CD4-positive, CD25-positive, alpha-beta regulatory T cell (primary cell): ENCODE data around the gene PEX13. TPM values are rescaled to one million over a fixed set of nuclear protein-coding genes. Genes with fewer than 3 reads are reported as not detected.
"Not testable (repeated sequence)": the region's sequence is repeated elsewhere in the genome, so short reads cannot be mapped to it uniquely, and the experiment has no call there.

ENCODE experiments used
- ATAC-seq, 2 donors: fragments of 150-1000 bp; cut with Tn5 transposase; one replicate each; pipeline ENCODE4 v1.10.0; 2021; ENCODE audit warnings: low read depth in 2 of 2, moderate number of reproducible peaks in 2 of 2, moderate library complexity in 1 of 2
- DNase-seq, 3 donors: peaks; one replicate each; pipeline versions ENCODE4 v3.0.0 to v3.0.0-alpha.2; 2012 to 2022; ENCODE audit warnings: mixed read lengths in 1 of 3
- H3K27ac ChIP-seq: one replicate; pipeline ENCODE4 v1.7.0; 2013; ENCODE audit warnings: mild to moderate bottlenecking, low read length; ENCODE audit not compliant: insufficient read depth, poor library complexity, severe bottlenecking
- H3K27me3 ChIP-seq: one replicate; pipeline ENCODE4 v1.7.0; 2013; ENCODE audit warnings: low read length; ENCODE audit not compliant: control insufficient read depth, insufficient read depth
- H3K36me3 ChIP-seq: one replicate; pipeline ENCODE4 v1.7.0; 2013; ENCODE audit warnings: mild to moderate bottlenecking, low read length, moderate library complexity; ENCODE audit not compliant: control insufficient read depth, insufficient read depth
- H3K4me1 ChIP-seq: 2 replicates; pipeline ENCODE4 v1.7.0; 2013; ENCODE audit warnings: mild to moderate bottlenecking, low read length; ENCODE audit not compliant: insufficient read depth, control insufficient read depth, poor library complexity, severe bottlenecking
- H3K4me3 ChIP-seq: one replicate; pipeline ENCODE4 v1.7.0; 2013; ENCODE audit warnings: low read depth, mild to moderate bottlenecking, low read length, moderate library complexity
- H3K9me3 ChIP-seq, 2 experiments: 1 replicate in 1 of 2; 2 replicates in 1 of 2; pipeline ENCODE4 v1.7.0; 2013; ENCODE audit warnings: low read length in 2 of 2, mild to moderate bottlenecking in 1 of 2, moderate library complexity in 1 of 2; ENCODE audit not compliant: control insufficient read depth in 2 of 2
- H3K27ac Mint-ChIP-seq, 3 donors: one replicate each; pipeline ENCODE4 v1.8.0; 2020 to 2022; ENCODE audit warnings: mild to moderate bottlenecking in 3 of 3, mixed read lengths in 3 of 3, moderate library complexity in 2 of 3
- H3K27me3 Mint-ChIP-seq: one replicate; pipeline ENCODE4 v1.8.0; 2022; ENCODE audit warnings: mild to moderate bottlenecking, mixed read lengths
- H3K36me3 Mint-ChIP-seq: one replicate; pipeline ENCODE4 v1.8.0; 2020; ENCODE audit warnings: mixed read lengths
- H3K4me1 Mint-ChIP-seq, 4 donors: one replicate each; pipeline ENCODE4 v1.8.0; 2020 to 2022; ENCODE audit warnings: mixed read lengths in 4 of 4, mild to moderate bottlenecking in 1 of 4
- H3K4me3 Mint-ChIP-seq, 4 donors: one replicate each; pipeline ENCODE4 v1.8.0; 2020 to 2022; ENCODE audit warnings: mild to moderate bottlenecking in 4 of 4, mixed read lengths in 4 of 4, moderate library complexity in 3 of 4
- H3K9me3 Mint-ChIP-seq, 7 donors: one replicate each; pipeline ENCODE4 v1.8.0; 2020 to 2022; ENCODE audit warnings: mixed read lengths in 7 of 7, mild to moderate bottlenecking in 3 of 7, moderate library complexity in 2 of 7
- polyA plus RNA-seq, 4 donors: library from polyadenylated mRNA; unstranded; fragments of 300-500 nt; fragmentation: Illumina TruSeq; gene quantifications; one replicate each; pipeline ENCODE4 v1.2.3, GENCODE V29; 2021
- total RNA-seq: library from RNA; stranded (reverse); gene quantifications from one replicate; pipeline ENCODE4 v1.2.3, GENCODE V29; 2022

PEX13 gene
- total and polyA plus RNA-seq, 5 donors from 2014 or later: 9.4 to 15.6 (median 13.1) TPM

- not testable (repeated sequence) for H3K27ac Mint-ChIP-seq, H3K9me3 ChIP-seq, ATAC-seq, H3K27me3 Mint-ChIP-seq, H3K4me3 Mint-ChIP-seq, H3K36me3 Mint-ChIP-seq, H3K36me3 ChIP-seq, DNase-seq, H3K4me3 ChIP-seq, H3K27me3 ChIP-seq, H3K4me1 ChIP-seq, H3K9me3 Mint-ChIP-seq, H3K27ac ChIP-seq
- H3K4me1 Mint-ChIP-seq: peaks cover 4 to 27% (median 8%) of the 10 kb centered on the region in 4 donors
Measured at GRCh38 chr2:61012303-61012702, 5.2 kb upstream of the PEX13 start.

- Histone ChIP-seq H3K9me3 (no peaks in the 10 kb centered on the region), H3K36me3 (peaks cover 3% of the 10 kb centered on the region), H3K4me1 (peaks cover 10% of the 10 kb centered on the region), H3K4me3 (no peak overlapping the region), H3K27me3 (no peaks in the 10 kb centered on the region), H3K27ac (no peak overlapping the region)
- peak overlapping the region in 1 of 4 donors; percentile 16 for H3K4me3 Mint-ChIP-seq
- H3K27me3 Mint-ChIP-seq: no peaks in the 10 kb centered on the region
- no peaks in the 10 kb centered on the region for H3K9me3 Mint-ChIP-seq
- H3K36me3 Mint-ChIP-seq: no peaks in the 10 kb centered on the region
- ATAC-seq (no peak), DNase-seq (no peak)
- no peak overlapping the region for H3K27ac Mint-ChIP-seq
- peaks cover 6 to 31% (median 10%) of the 10 kb centered on the region in 4 donors for H3K4me1 Mint-ChIP-seq
Measured at GRCh38 chr2:61013382-61013781, 4.1 kb upstream of the PEX13 start.

GRCh38 chr2:61014763-61015162 lies 2.8 kb upstream of the PEX13 start:
- H3K4me3 Mint-ChIP-seq: peak overlapping the region in 3 of 4 donors; percentile 29 to 95 (median 70)
- no peaks in the 10 kb centered on the region for H3K9me3 ChIP-seq
- peaks cover 12 to 45% (median 19%) of the 10 kb centered on the region in 4 donors for H3K4me1 Mint-ChIP-seq
- DNase-seq: no peak
- no peaks in the 10 kb centered on the region for H3K36me3 Mint-ChIP-seq
- H3K27me3 ChIP-seq: no peaks in the 10 kb centered on the region
- no peak overlapping the region for H3K4me3 ChIP-seq
- H3K27ac Mint-ChIP-seq: peak overlapping the region in 1 of 3 donors; percentile 60
- peaks cover 16% of the 10 kb centered on the region for H3K4me1 ChIP-seq
- H3K27me3 Mint-ChIP-seq: no peaks in the 10 kb centered on the region
- ATAC-seq: no peak
- no peak overlapping the region for H3K27ac ChIP-seq
- H3K36me3 ChIP-seq: peaks cover 3% of the 10 kb centered on the region
- no peaks in the 10 kb centered on the region for H3K9me3 Mint-ChIP-seq

DNA sequence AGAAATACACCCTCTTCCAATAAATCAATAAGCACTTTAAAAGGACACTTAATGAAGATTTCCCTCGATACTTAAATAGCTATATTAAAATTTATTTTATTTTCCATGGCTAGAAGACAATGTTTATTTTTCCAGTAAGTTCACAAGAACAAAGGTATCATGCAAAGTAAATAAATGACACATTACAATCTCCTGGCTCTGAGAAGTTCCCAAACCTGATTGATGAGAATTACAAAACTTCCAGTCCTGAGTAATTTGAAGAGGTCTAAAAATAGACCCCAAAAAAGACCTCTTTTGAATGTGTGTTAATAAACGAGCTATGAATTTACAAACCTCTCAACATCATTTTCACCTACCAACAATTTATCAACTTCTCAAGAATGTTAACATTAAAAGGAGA lies 1.5 kb upstream of the PEX13 start:
- no peaks in the 10 kb centered on the region for H3K27me3 ChIP-seq
- Mint-ChIP-seq H3K27me3 (no peaks in the 10 kb centered on the region), H3K36me3 (no peaks in the 10 kb centered on the region), H3K4me3 (peak overlapping the region; percentile 95 to 100 (median 98)), H3K27ac (peak overlapping the region in 2 of 3 donors; percentile 95 to 98), H3K4me1 (peaks cover 14 to 54% (median 20%) of the 10 kb centered on the region in 4 donors), H3K9me3 (peaks cover 0 to 1% (median 0%) of the 10 kb centered on the region in 7 donors)
- H3K36me3 ChIP-seq: no peaks in the 10 kb centered on the region
- no peak for ATAC-seq
- H3K9me3 ChIP-seq: no peaks in the 10 kb centered on the region
- H3K4me3 ChIP-seq: peak overlapping the region; percentile 99
- H3K4me1 ChIP-seq: peaks cover 19% of the 10 kb centered on the region
- peak overlapping the region; percentile 82 for H3K27ac ChIP-seq
- no peak for DNase-seq

DNA sequence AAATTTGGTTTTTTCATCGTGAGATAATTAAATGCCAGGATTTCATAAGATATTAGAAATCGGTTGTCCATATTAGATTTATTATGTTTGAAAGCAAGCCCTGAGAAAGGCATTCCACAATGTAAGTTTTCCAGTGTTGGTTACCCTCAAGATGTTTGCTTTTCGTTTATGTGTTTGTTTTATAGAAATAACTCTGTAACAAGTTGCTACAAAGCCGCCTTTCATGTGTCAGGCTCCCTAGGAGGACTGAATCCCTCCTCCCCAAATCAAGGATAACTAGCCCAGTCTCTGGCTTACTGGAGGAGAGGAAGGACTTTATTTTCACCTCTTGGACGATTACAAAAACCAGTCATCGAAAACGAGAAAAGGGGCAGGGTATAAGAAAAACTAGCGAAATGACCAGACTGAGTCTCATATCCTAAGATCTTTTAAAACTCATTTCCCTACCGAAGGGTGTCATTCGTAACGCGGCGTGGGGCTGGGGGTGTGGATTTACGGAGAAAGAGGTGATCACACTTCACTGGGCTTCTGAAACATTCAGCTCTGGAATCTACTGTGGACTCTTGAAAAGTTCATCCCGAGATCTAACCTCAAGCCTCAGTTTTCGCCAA lies 1.0 kb upstream of the PEX13 start:
- peak overlapping the region; percentile 99 for H3K4me3 ChIP-seq
- no peaks in the 10 kb centered on the region for H3K36me3 ChIP-seq
- Mint-ChIP-seq H3K36me3 (peaks cover 1% of the 10 kb centered on the region), H3K27ac (peak overlapping the region; percentile 95 to 99 (median 98)), H3K9me3 (peaks cover 0 to 2% (median 0%) of the 10 kb centered on the region in 7 donors), H3K27me3 (no peaks in the 10 kb centered on the region), H3K4me1 (peaks cover 15 to 59% (median 20%) of the 10 kb centered on the region in 4 donors), H3K4me3 (peak overlapping the region; percentile 95 to 100 (median 98))
- H3K27me3 ChIP-seq: no peaks in the 10 kb centered on the region
- DNase-seq (no peak), ATAC-seq (no peak)
- H3K4me1 ChIP-seq: peaks cover 19% of the 10 kb centered on the region
- H3K9me3 ChIP-seq: no peaks in the 10 kb centered on the region
- H3K27ac ChIP-seq: peak overlapping the region; percentile 82

DNA sequence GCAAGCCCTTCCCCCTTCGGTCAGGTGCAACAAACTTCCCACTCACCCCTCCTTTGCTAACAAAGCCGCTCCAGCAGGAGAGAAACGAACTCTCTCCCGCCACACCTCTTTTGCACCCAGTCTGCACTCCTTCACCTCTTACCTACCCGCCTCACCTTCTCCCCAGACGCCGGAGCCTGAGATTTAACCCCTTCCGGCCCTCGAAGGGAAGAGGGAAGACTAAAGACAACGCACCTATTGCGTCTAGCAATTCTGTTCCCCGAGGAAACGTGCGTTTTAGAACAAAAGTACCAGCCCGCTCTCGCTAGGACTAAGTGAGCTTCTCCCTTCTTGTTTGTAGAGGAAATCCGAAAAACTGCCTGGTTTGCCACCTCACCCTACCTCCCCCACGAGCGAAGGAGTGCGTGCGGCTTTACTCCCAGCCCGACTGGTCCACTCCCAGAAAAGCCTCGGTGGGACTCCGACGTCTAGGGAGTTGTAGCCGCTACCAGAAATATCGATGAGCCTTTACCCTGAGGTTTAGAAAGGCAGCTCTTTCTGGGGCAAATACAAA lies 441 bp upstream of the PEX13 start:
- H3K36me3 Mint-ChIP-seq: peaks cover 7% of the 10 kb centered on the region
- H3K4me3 Mint-ChIP-seq: peak overlapping the region; percentile 95 to 100 (median 98)
- ATAC-seq: peak; percentile 67 to 69
- no peaks in the 10 kb centered on the region for H3K27me3 Mint-ChIP-seq
- Histone ChIP-seq H3K36me3 (peaks cover under 1% of the 10 kb centered on the region), H3K27ac (peak overlapping the region; percentile 82), H3K4me1 (peaks cover 19% of the 10 kb centered on the region), H3K27me3 (no peaks in the 10 kb centered on the region), H3K9me3 (no peaks in the 10 kb centered on the region), H3K4me3 (peak overlapping the region; percentile 99)
- DNase-seq: peak; percentile 62 to 90 (median 76)
- peaks cover 18 to 64% (median 20%) of the 10 kb centered on the region in 4 donors for H3K4me1 Mint-ChIP-seq
- H3K27ac Mint-ChIP-seq: peak overlapping the region; percentile 95 to 99 (median 98)
- peaks cover 0 to 2% (median 0%) of the 10 kb centered on the region in 7 donors for H3K9me3 Mint-ChIP-seq

DNA sequence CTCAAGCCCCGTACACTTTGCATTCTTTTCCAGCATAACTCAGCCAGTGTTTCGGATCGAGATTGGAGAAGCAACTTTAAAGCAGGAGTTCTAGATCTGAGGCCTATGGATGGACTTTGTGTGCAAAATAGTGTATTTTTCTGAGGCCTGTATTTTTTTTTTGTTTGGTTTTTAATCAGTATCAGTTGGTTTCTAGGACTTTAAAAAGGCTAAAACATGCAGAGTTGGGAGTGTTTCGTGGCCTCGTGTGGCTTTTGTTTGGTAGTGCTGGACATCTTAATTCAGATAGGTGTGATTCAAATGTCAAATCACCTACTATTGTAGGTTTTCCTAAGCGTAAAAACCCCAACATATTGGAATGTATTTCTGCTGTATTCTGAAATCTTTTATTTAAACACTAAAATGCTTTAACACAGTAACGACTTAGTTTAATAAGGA lies 817 bp downstream of the PEX13 start:
- ATAC-seq: no peak

More for the DNA sequence above, 817 bp downstream of the PEX13 start:
- H3K27me3 Mint-ChIP-seq: no peaks in the 10 kb centered on the region
- Histone ChIP-seq H3K27me3 (no peaks in the 10 kb centered on the region), H3K27ac (peak overlapping the region; percentile 82), H3K9me3 (no peaks in the 10 kb centered on the region), H3K36me3 (peaks cover 4% of the 10 kb centered on the region), H3K4me1 (peaks cover 19% of the 10 kb centered on the region), H3K4me3 (peak overlapping the region; percentile 99)
- peaks cover 0 to 2% (median 0%) of the 10 kb centered on the region in 7 donors for H3K9me3 Mint-ChIP-seq
- peak overlapping the region; percentile 95 to 99 (median 98) for H3K27ac Mint-ChIP-seq
- H3K36me3 Mint-ChIP-seq: peaks cover 16% of the 10 kb centered on the region
- H3K4me1 Mint-ChIP-seq: peaks cover 19 to 71% (median 26%) of the 10 kb centered on the region in 4 donors
- H3K4me3 Mint-ChIP-seq: peak overlapping the region; percentile 95 to 100 (median 98)
- no peak for DNase-seq
